ENCODE measurements around the gene TH.

The TH gene

GRCh38 chr11:2208691-2209369, 37.2 kb upstream of the TH start:
- no peak for DNase-seq

- DNase-seq: no peak
Measured at GRCh38 chr11:2207773-2208621, 36.4 kb upstream of the TH start.

- DNase-seq: no peak
Measured at GRCh38 chr11:2207212-2207611, 35.6 kb upstream of the TH start.

GRCh38 chr11:2205981-2206690, 34.5 kb upstream of the TH start:
- no peak for DNase-seq

GRCh38 chr11:2205214-2205720, 33.7 kb upstream of the TH start:
- no peak for DNase-seq

GRCh38 chr11:2204361-2205213, 33.0 kb upstream of the TH start:
- DNase-seq: no peak

GRCh38 chr11:2203440-2204259, 32.0 kb upstream of the TH start:
- DNase-seq: no peak

GRCh38 chr11:2202900-2203439, 31.4 kb upstream of the TH start:
- DNase-seq: no peak

GRCh38 chr11:2202071-2202899, 30.7 kb upstream of the TH start:
- no peak for DNase-seq

- no peak for DNase-seq
Measured at GRCh38 chr11:2201542-2201941, 29.9 kb upstream of the TH start.

- no peak for DNase-seq
Measured at GRCh38 chr11:2200957-2201519, 29.4 kb upstream of the TH start.

- no peak for DNase-seq
Measured at GRCh38 chr11:2200536-2200935, 28.9 kb upstream of the TH start.

GRCh38 chr11:2199466-2200341, 28.1 kb upstream of the TH start:
- no peak for DNase-seq

GRCh38 chr11:2198621-2199365, 27.2 kb upstream of the TH start:
- no peak for DNase-seq

GRCh38 chr11:2197771-2198520, 26.3 kb upstream of the TH start:
- no peak for DNase-seq

- no peak for DNase-seq
Measured at GRCh38 chr11:2196970-2197770, 25.6 kb upstream of the TH start.

GRCh38 chr11:2195756-2196088, 24.1 kb upstream of the TH start:
- no peak for DNase-seq
